Measurements from ENCODE around the gene MPND. TPM values are rescaled to one million over a fixed set of nuclear protein-coding genes. Genes with fewer than 3 reads are reported as not detected.
A peak's percentile ranks its signal among the peaks of the same experiment; 100 is the strongest.

Gene MPND
- 10 to 100 TPM; 13.5 to 15.5 TPM for polyA plus RNA-seq

- peak within 1 kb of the TSS; percentile 62 to 71 for H3K4me3 ChIP-seq (ENCODE audit: low read depth in 1 of 2, low read length in 2 of 2)
- 4 to 6% methylated on average over 71 to 101 of the region's 101 CpGs for WGBS, 2 donors
- H3K27ac ChIP-seq (ENCODE audit: low read depth in 2 of 2, low read length in 1 of 2) = peak within 1 kb of the TSS; percentile 91 to 99
- H3K4me1 ChIP-seq (ENCODE audit: control insufficient read depth in 2 of 2, insufficient read depth in 2 of 2, low read length in 1 of 2) = peaks cover 0 to 11% of the 10 kb centered on the region in 2 donors
- no peaks in the 10 kb centered on the region for H3K9me3 ChIP-seq (ENCODE audit: control insufficient read depth in 2 of 2, insufficient read depth in 1 of 2, low read depth in 1 of 2, low read length in 1 of 2)
- H3K27me3 ChIP-seq (ENCODE audit: control insufficient read depth in 1 of 2, insufficient read depth in 2 of 2, low read length in 2 of 2) = no peaks in the 10 kb centered on the region
- H3K36me3 ChIP-seq (ENCODE audit: control insufficient read depth in 2 of 2, insufficient read depth in 2 of 2, low read length in 1 of 2) = peaks cover 0 to 7% of the 10 kb centered on the region in 2 donors
These were observed at the start of gene MPND for GRCh38 chr19:4343370-4344307. TSS of gene MPND (plus strand) at chr19:4343562. CDS start at chr19:4343594, 32 bp downstream.

- Histone ChIP-seq H3K27ac (ENCODE audit: low read depth in 2 of 2, low read length in 1 of 2) (no peak overlapping the region), H3K9me3 (ENCODE audit: control insufficient read depth in 2 of 2, insufficient read depth in 1 of 2, low read depth in 1 of 2, low read length in 1 of 2) (no peaks in the 10 kb centered on the region), H3K36me3 (ENCODE audit: control insufficient read depth in 2 of 2, insufficient read depth in 2 of 2, low read length in 1 of 2) (no peaks in the 10 kb centered on the region), H3K27me3 (ENCODE audit: control insufficient read depth in 1 of 2, insufficient read depth in 2 of 2, low read length in 2 of 2) (no peaks in the 10 kb centered on the region), H3K4me3 (ENCODE audit: low read depth in 1 of 2, low read length in 2 of 2) (no peak overlapping the region), H3K4me1 (ENCODE audit: control insufficient read depth in 2 of 2, insufficient read depth in 2 of 2, low read length in 1 of 2) (no peaks in the 10 kb centered on the region)
- 36 to 53% methylated on average over 10 of the region's 10 CpGs for WGBS, 2 donors
These were observed 49.0 kb upstream of the MPND start for GRCh38 chr19:4294389-4294788.

- H3K27ac ChIP-seq (ENCODE audit: low read depth in 2 of 2, low read length in 1 of 2) = no peak overlapping the region
- 41 to 48% methylated on average over 14 of the region's 14 CpGs for WGBS, 2 donors
- H3K4me1 ChIP-seq (ENCODE audit: control insufficient read depth in 2 of 2, insufficient read depth in 2 of 2, low read length in 1 of 2) = no peaks in the 10 kb centered on the region
- no peaks in the 10 kb centered on the region for H3K9me3 ChIP-seq (ENCODE audit: control insufficient read depth in 2 of 2, insufficient read depth in 1 of 2, low read depth in 1 of 2, low read length in 1 of 2)
- H3K27me3 ChIP-seq (ENCODE audit: control insufficient read depth in 1 of 2, insufficient read depth in 2 of 2, low read length in 2 of 2) = no peaks in the 10 kb centered on the region
- H3K36me3 ChIP-seq (ENCODE audit: control insufficient read depth in 2 of 2, insufficient read depth in 2 of 2, low read length in 1 of 2) = no peaks in the 10 kb centered on the region
- no peak overlapping the region for H3K4me3 ChIP-seq (ENCODE audit: low read depth in 1 of 2, low read length in 2 of 2)
These were observed 47.2 kb upstream of the MPND start for GRCh38 chr19:4295972-4296771.

- no peak overlapping the region for H3K27ac ChIP-seq (ENCODE audit: low read depth in 2 of 2, low read length in 1 of 2)
- no peaks in the 10 kb centered on the region for H3K27me3 ChIP-seq (ENCODE audit: control insufficient read depth in 1 of 2, insufficient read depth in 2 of 2, low read length in 2 of 2)
- no peaks in the 10 kb centered on the region for H3K36me3 ChIP-seq (ENCODE audit: control insufficient read depth in 2 of 2, insufficient read depth in 2 of 2, low read length in 1 of 2)
- H3K4me1 ChIP-seq (ENCODE audit: control insufficient read depth in 2 of 2, insufficient read depth in 2 of 2, low read length in 1 of 2) = no peaks in the 10 kb centered on the region
- 70 to 79% methylated on average over 27 of the region's 27 CpGs for WGBS, 2 donors
- H3K9me3 ChIP-seq (ENCODE audit: control insufficient read depth in 2 of 2, insufficient read depth in 1 of 2, low read depth in 1 of 2, low read length in 1 of 2) = no peaks in the 10 kb centered on the region
- H3K4me3 ChIP-seq (ENCODE audit: low read depth in 1 of 2, low read length in 2 of 2) = no peak overlapping the region
These were observed 45.2 kb upstream of the MPND start for GRCh38 chr19:4297901-4298809.

GRCh38 chr19:4298810-4299550 lies 44.4 kb upstream of the MPND start:
- no peak overlapping the region for H3K4me3 ChIP-seq (ENCODE audit: low read depth in 1 of 2, low read length in 2 of 2)
- 76 to 81% methylated on average over 8 of the region's 8 CpGs for WGBS, 2 donors
- no peaks in the 10 kb centered on the region for H3K9me3 ChIP-seq (ENCODE audit: control insufficient read depth in 2 of 2, insufficient read depth in 1 of 2, low read depth in 1 of 2, low read length in 1 of 2)
- H3K27me3 ChIP-seq (ENCODE audit: control insufficient read depth in 1 of 2, insufficient read depth in 2 of 2, low read length in 2 of 2) = no peaks in the 10 kb centered on the region
- no peaks in the 10 kb centered on the region for H3K4me1 ChIP-seq (ENCODE audit: control insufficient read depth in 2 of 2, insufficient read depth in 2 of 2, low read length in 1 of 2)
- no peaks in the 10 kb centered on the region for H3K36me3 ChIP-seq (ENCODE audit: control insufficient read depth in 2 of 2, insufficient read depth in 2 of 2, low read length in 1 of 2)
- H3K27ac ChIP-seq (ENCODE audit: low read depth in 2 of 2, low read length in 1 of 2) = no peak overlapping the region

- Histone ChIP-seq H3K4me1 (ENCODE audit: control insufficient read depth in 2 of 2, insufficient read depth in 2 of 2, low read length in 1 of 2) (no peaks in the 10 kb centered on the region), H3K36me3 (ENCODE audit: control insufficient read depth in 2 of 2, insufficient read depth in 2 of 2, low read length in 1 of 2) (no peaks in the 10 kb centered on the region), H3K4me3 (ENCODE audit: low read depth in 1 of 2, low read length in 2 of 2) (no peak overlapping the region), H3K27me3 (ENCODE audit: control insufficient read depth in 1 of 2, insufficient read depth in 2 of 2, low read length in 2 of 2) (no peaks in the 10 kb centered on the region), H3K9me3 (ENCODE audit: control insufficient read depth in 2 of 2, insufficient read depth in 1 of 2, low read depth in 1 of 2, low read length in 1 of 2) (no peaks in the 10 kb centered on the region), H3K27ac (ENCODE audit: low read depth in 2 of 2, low read length in 1 of 2) (no peak overlapping the region)
- 90 to 92% methylated on average over 3 of the region's 3 CpGs for WGBS, 2 donors
These were observed 42.8 kb upstream of the MPND start for GRCh38 chr19:4300589-4300988.

- Histone ChIP-seq H3K4me3 (ENCODE audit: low read depth in 1 of 2, low read length in 2 of 2) (no peak overlapping the region), H3K4me1 (ENCODE audit: control insufficient read depth in 2 of 2, insufficient read depth in 2 of 2, low read length in 1 of 2) (no peaks in the 10 kb centered on the region), H3K9me3 (ENCODE audit: control insufficient read depth in 2 of 2, insufficient read depth in 1 of 2, low read depth in 1 of 2, low read length in 1 of 2) (no peaks in the 10 kb centered on the region), H3K27ac (ENCODE audit: low read depth in 2 of 2, low read length in 1 of 2) (no peak overlapping the region), H3K36me3 (ENCODE audit: control insufficient read depth in 2 of 2, insufficient read depth in 2 of 2, low read length in 1 of 2) (no peaks in the 10 kb centered on the region), H3K27me3 (ENCODE audit: control insufficient read depth in 1 of 2, insufficient read depth in 2 of 2, low read length in 2 of 2) (no peaks in the 10 kb centered on the region)
- WGBS, 2 donors = 60 to 61% methylated on average over 13 of the region's 13 CpGs
These were observed 41.6 kb upstream of the MPND start for GRCh38 chr19:4301590-4302242.

GRCh38 chr19:4302243-4302640 lies 41.1 kb upstream of the MPND start, which contains the start of gene TMIGD2:
TSS of gene TMIGD2 (minus strand) at chr19:4302389. CDS start at chr19:4302385, 4 bp downstream.
- H3K27ac ChIP-seq (ENCODE audit: low read depth in 2 of 2, low read length in 1 of 2) = no peak within 1 kb of the TSS
- H3K4me1 ChIP-seq (ENCODE audit: control insufficient read depth in 2 of 2, insufficient read depth in 2 of 2, low read length in 1 of 2) = no peaks in the 10 kb centered on the region
- no peak within 1 kb of the TSS for H3K4me3 ChIP-seq (ENCODE audit: low read depth in 1 of 2, low read length in 2 of 2)
- no peaks in the 10 kb centered on the region for H3K27me3 ChIP-seq (ENCODE audit: control insufficient read depth in 1 of 2, insufficient read depth in 2 of 2, low read length in 2 of 2)
- H3K36me3 ChIP-seq (ENCODE audit: control insufficient read depth in 2 of 2, insufficient read depth in 2 of 2, low read length in 1 of 2) = no peaks in the 10 kb centered on the region
- H3K9me3 ChIP-seq (ENCODE audit: control insufficient read depth in 2 of 2, insufficient read depth in 1 of 2, low read depth in 1 of 2, low read length in 1 of 2) = no peaks in the 10 kb centered on the region
- WGBS, 2 donors = 57 to 59% methylated on average over 7 to 8 of the region's 8 CpGs
